Ovary (tissue), 3 donors: Measurements from ENCODE around the gene FOS.

ENCODE experiments used
- CTCF ChIP-seq, 3 donors: fragments of 450-650 bp in 2 of 3; fragments of 200-600 bp in 1 of 3; IDR thresholded peaks; one replicate each; pipeline versions ENCODE4 v1.5.1 to v1.8.0; 2016 to 2022; ENCODE audit warnings: antibody characterized with exemption in 3 of 3, mild to moderate bottlenecking in 1 of 3
- EP300 ChIP-seq: sonication (generic); formaldehyde crosslinking; IDR thresholded peaks from one replicate; pipeline ENCODE4 v1.6.1; 2017; ENCODE audit warnings: antibody characterized with exemption
- POLR2A ChIP-seq: fragments of 450-650 bp; IDR thresholded peaks from one replicate; pipeline ENCODE4 v1.6.1; 2017; ENCODE audit warnings: antibody characterized with exemption, mild to moderate bottlenecking, moderate library complexity
- donor health status: DM: no; HTN: no; CAD: no.

- TF ChIP-seq CTCF (IDR thresholded peaks at IDR 0.05), result no peak
- TF ChIP-seq POLR2A, result no peak
- TF ChIP-seq EP300, result no peak
Observed at GRCh38 chr14:75301666-75302325, 23.2 kb downstream of the FOS start.
